Measurements from ENCODE around the gene GOT1. TPM values are rescaled to one million over a fixed set of nuclear protein-coding genes. Genes with fewer than 3 reads are reported as not detected.

Gene GOT1
- total and polyA plus RNA-seq, 2 of the 8 experiments (the other 6 are each of a cell fraction or from before 2014, with no cell fraction given), result 16.7 to 47.0 TPM

GRCh38 chr10:99374972-99375371 is 55.5 kb downstream of the GOT1 start:
- Histone ChIP-seq H3K79me1 (ENCODE audit: low read depth, low read length) (no peaks in the 10 kb centered on the region; the same call in 1 of the 2 replicates), H3K4me1 (replicated peaks in 1 of 4; ENCODE audit: control insufficient read depth in 3 of 4, insufficient read depth in 4 of 4, low read length in 3 of 4) (no peaks in the 10 kb centered on the region), H2BK120ac (replicated peaks; ENCODE audit: low read depth, low read length) (no peak overlapping the region), H3K79me2 (ENCODE audit: control insufficient read depth in 1 of 2, insufficient read depth in 2 of 2, low read length in 2 of 2) (no peaks in the 10 kb centered on the region), H3K23me2 (ENCODE audit: low read depth, low read length) (no peaks in the 10 kb centered on the region), H2AFZ (ENCODE audit: low read length) (no peak overlapping the region), H2BK5ac (ENCODE audit: low read depth, low read length) (no peak overlapping the region), H4K91ac (replicated peaks; ENCODE audit: insufficient read length, low read length) (no peak overlapping the region), H2BK15ac (ENCODE audit: low read length) (no peak overlapping the region), H3K18ac (ENCODE audit: extremely low read depth, low read length) (no peak overlapping the region), H3K14ac (ENCODE audit: insufficient read length) (no peak overlapping the region), H3K9me3 (ENCODE audit: insufficient read depth in 2 of 2, low read depth in 1 of 2, low read length in 1 of 2) (no peaks in the 10 kb centered on the region), H4K8ac (ENCODE audit: extremely low read depth, insufficient read depth, low read length) (no peak overlapping the region), H3K27me3 (replicated peaks in 1 of 4; ENCODE audit: control insufficient read depth in 3 of 4, extremely low read depth in 1 of 4, insufficient read depth in 3 of 4, low read length in 3 of 4) (no peaks in the 10 kb centered on the region), H3K23ac (ENCODE audit: insufficient read length) (no peak overlapping the region), H3K4ac (replicated peaks; ENCODE audit: insufficient read length, low read depth, low read length) (no peak overlapping the region), H3K4me2 (ENCODE audit: insufficient read depth in 1 of 2, low read depth in 2 of 2, low read length in 2 of 2) (no peak overlapping the region), H3K27ac (ENCODE audit: low read depth, low read length) (no peak overlapping the region), H4K5ac (ENCODE audit: insufficient read length, low read depth, low read length) (no peak overlapping the region), H2AK5ac (ENCODE audit: low read depth, low read length) (no peak overlapping the region), H4K20me1 (replicated peaks in 1 of 2; ENCODE audit: control insufficient read depth in 1 of 2, insufficient read depth in 2 of 2, low read length in 2 of 2) (no peaks in the 10 kb centered on the region), H3K56ac (replicated peaks; ENCODE audit: insufficient read length, low read depth, low read length) (no peak overlapping the region), H3K9ac (replicated peaks in 1 of 4; ENCODE audit: extremely low read depth in 1 of 4, low read depth in 3 of 4, low read length in 3 of 4) (no peak overlapping the region), H2BK12ac (ENCODE audit: low read depth, low read length) (no peak overlapping the region), H2BK20ac (ENCODE audit: low read length) (no peak overlapping the region), H3K36me3 (ENCODE audit: control insufficient read depth in 2 of 4, insufficient read depth in 4 of 4, low read length in 3 of 4) (no peaks in the 10 kb centered on the region), H3K4me3 (ENCODE audit: extremely low read depth in 1 of 4, insufficient read depth in 2 of 4, low read depth in 3 of 4, low read length in 4 of 4) (no peak overlapping the region)
- ChIA-PET POLR2A (ENCODE audit: partially characterized antibody) (no interaction called here), CTCF (ENCODE audit: partially characterized antibody) (interaction anchor here (1.0 to 1.2 kb wide), 2 partner anchors 15 to 18 kb away, joined by 3 to 4 read pairs; no protein-coding TSS in a partner anchor)
- WGBS, 2 experiments (ENCODE audit: extremely low coverage in 1 of 2, insufficient coverage in 1 of 2, insufficient read length in 1 of 2, insufficient replicate concordance in 2 of 2, low coverage in 1 of 2, low lambda C conversion rate in 2 of 2, missing lambda C conversion rate in 1 of 2), result 86% methylated on average over 3 of the region's 3 CpGs; no CpG with 5 or more reads in 1 of the 2 experiments
- DNase-seq (ENCODE audit: low read depth in 1 of 2, low spot score in 2 of 2), result no peak
- FAIRE-seq, result no peak
- TF ChIP-seq POU5F1 (IDR thresholded peaks at IDR 0.05; ENCODE audit: low read depth, low read length), result no peak
- TF ChIP-seq CTCF (IDR thresholded peaks at IDR 0.05; ENCODE audit: control extremely low read depth in 1 of 3, insufficient read depth in 1 of 3, low read depth in 1 of 3, low read length in 3 of 3), result no peak
- TF ChIP-seq E2F6 (IDR thresholded peaks at IDR 0.05), result no peak
- no peak for TF ChIP-seq FOSL1 (IDR thresholded peaks at IDR 0.05; ENCODE audit: insufficient read depth, low read depth, low read length)

All from H1 (cell line).